ENCODE results near the gene NHEJ1.

NHEJ1 gene

DNA sequence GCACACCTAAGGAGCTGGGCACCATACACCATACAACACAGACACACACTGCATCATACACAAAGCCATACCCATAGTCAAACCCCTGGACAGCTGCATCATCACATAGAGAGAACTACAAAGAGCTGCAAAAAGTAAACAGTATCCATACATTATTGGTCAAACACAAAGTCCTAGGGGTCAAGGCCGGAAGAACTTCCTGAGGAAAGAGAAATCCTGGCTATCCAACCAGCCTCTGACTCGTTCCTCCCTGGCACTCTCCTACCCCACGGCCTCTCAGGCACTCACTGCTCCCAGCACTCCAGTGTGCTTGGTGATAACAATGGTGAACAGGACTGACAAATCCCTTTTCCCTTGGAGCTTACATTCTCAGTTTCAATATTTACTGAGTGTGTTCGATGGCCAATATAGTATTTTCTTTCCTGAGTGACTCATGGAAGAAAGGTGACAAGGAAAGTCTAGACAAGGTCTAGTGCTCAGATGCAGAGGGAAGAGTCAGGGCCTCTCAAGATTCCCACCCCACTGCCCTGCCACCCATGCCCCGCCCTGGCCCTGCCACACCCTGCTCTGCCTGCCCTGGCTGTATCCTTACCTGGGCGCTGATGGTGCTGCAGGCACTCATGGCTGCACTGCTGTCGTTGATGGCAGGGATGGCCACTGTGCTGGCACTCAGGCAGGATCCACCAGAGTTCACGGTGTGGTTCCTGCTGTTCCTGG lies 122.7 kb downstream of the NHEJ1 start:
- TF ChIP-seq, protein P1, sequence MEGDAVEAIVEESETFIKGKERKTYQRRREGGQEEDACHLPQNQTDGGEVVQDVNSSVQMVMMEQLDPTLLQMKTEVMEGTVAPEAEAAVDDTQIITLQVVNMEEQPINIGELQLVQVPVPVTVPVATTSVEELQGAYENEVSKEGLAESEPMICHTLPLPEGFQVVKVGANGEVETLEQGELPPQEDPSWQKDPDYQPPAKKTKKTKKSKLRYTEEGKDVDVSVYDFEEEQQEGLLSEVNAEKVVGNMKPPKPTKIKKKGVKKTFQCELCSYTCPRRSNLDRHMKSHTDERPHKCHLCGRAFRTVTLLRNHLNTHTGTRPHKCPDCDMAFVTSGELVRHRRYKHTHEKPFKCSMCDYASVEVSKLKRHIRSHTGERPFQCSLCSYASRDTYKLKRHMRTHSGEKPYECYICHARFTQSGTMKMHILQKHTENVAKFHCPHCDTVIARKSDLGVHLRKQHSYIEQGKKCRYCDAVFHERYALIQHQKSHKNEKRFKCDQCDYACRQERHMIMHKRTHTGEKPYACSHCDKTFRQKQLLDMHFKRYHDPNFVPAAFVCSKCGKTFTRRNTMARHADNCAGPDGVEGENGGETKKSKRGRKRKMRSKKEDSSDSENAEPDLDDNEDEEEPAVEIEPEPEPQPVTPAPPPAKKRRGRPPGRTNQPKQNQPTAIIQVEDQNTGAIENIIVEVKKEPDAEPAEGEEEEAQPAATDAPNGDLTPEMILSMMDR (IDR thresholded peaks at IDR 0.05; ENCODE audit: insufficient read depth, low read length, poor library complexity, severe bottlenecking), result no peak
- no peak for DNase-seq (ENCODE audit: extremely low read depth, insufficient read length)
- no peaks in the 10 kb centered on the region; the same call in 1 of the 2 replicates for H3K27me3 ChIP-seq (replicated peaks; ENCODE audit: control insufficient read depth, insufficient read depth, low read length)

GRCh38 chr2:219035942-219036341 lies 124.7 kb downstream of the NHEJ1 start:
- H3K4me3 ChIP-seq (replicated peaks; ENCODE audit: low read depth, low read length), result no peak overlapping the region
- H3K36me3 ChIP-seq (ENCODE audit: control insufficient read depth, insufficient read depth, low read length), result no peaks in the 10 kb centered on the region
- no peaks in the 10 kb centered on the region; the same call in 1 of the 2 replicates for H3K27me3 ChIP-seq (replicated peaks; ENCODE audit: control insufficient read depth, insufficient read depth, low read length)
- no peak for DNase-seq (ENCODE audit: extremely low read depth, insufficient read length)
- TF ChIP-seq, protein P1 (IDR thresholded peaks at IDR 0.05; ENCODE audit: insufficient read depth, low read length, poor library complexity, severe bottlenecking), result no peak

More for the DNA sequence above, 122.7 kb downstream of the NHEJ1 start:
- H3K36me3 ChIP-seq (ENCODE audit: control insufficient read depth, insufficient read depth, low read length), result no peaks in the 10 kb centered on the region
- H3K4me3 ChIP-seq (replicated peaks; ENCODE audit: low read depth, low read length), result no peak overlapping the region

DNA sequence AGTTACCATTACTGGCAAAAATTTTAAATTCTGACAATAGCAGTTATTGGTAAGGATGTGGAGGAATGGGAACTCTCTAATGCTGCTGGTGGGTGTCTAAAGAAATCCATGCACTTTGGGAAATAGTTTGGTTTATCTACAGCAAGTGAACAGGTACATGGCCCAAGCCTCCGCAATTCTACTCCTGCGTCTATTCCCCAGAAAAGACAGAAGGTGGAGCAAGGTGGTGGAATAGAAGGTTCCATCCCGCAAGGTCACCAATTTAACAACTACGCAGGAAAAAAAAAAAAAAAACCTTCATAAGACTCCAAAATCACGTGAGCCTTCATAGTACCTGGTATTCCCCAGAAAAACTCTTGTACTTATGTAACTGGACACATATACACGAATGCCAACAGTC lies 125.8 kb downstream of the NHEJ1 start:
- TF ChIP-seq, protein P1 (IDR thresholded peaks at IDR 0.05; ENCODE audit: insufficient read depth, low read length, poor library complexity, severe bottlenecking), result no peak
- H3K4me3 ChIP-seq (replicated peaks; ENCODE audit: low read depth, low read length), result no peak overlapping the region
- no peaks in the 10 kb centered on the region; the same call in 1 of the 2 replicates for H3K27me3 ChIP-seq (replicated peaks; ENCODE audit: control insufficient read depth, insufficient read depth, low read length)
- DNase-seq (ENCODE audit: extremely low read depth, insufficient read length), result no peak
- no peaks in the 10 kb centered on the region for H3K36me3 ChIP-seq (ENCODE audit: control insufficient read depth, insufficient read depth, low read length)

- Histone ChIP-seq H3K36me3 (ENCODE audit: control insufficient read depth, insufficient read depth, low read length) (no peaks in the 10 kb centered on the region), H3K4me3 (replicated peaks; ENCODE audit: low read depth, low read length) (no peak overlapping the region), H3K27me3 (replicated peaks; ENCODE audit: control insufficient read depth, insufficient read depth, low read length) (no peaks in the 10 kb centered on the region)
- DNase-seq (ENCODE audit: extremely low read depth, insufficient read length), result no peak
- TF ChIP-seq, protein P1 (IDR thresholded peaks at IDR 0.05; ENCODE audit: insufficient read depth, low read length, poor library complexity, severe bottlenecking), result no peak
These were observed 128.4 kb downstream of the NHEJ1 start for GRCh38 chr2:219032051-219032745.

- H3K27me3 ChIP-seq (replicated peaks; ENCODE audit: control insufficient read depth, insufficient read depth, low read length), result no peaks in the 10 kb centered on the region
- no peak for DNase-seq (ENCODE audit: extremely low read depth, insufficient read length)
These were observed 129.4 kb downstream of the NHEJ1 start for GRCh38 chr2:219031005-219031738.

More at GRCh38 chr2:219031005-219031738, 129.4 kb downstream of the NHEJ1 start:
- Histone ChIP-seq H3K36me3 (ENCODE audit: control insufficient read depth, insufficient read depth, low read length) (no peaks in the 10 kb centered on the region), H3K4me3 (replicated peaks; ENCODE audit: low read depth, low read length) (no peak overlapping the region)
- TF ChIP-seq, protein P1 (IDR thresholded peaks at IDR 0.05; ENCODE audit: insufficient read depth, low read length, poor library complexity, severe bottlenecking), result no peak

Data from GM06990 (cell line).